Osteoblast (primary cell): ENCODE measurements around the gene FAM200A. TPM values are rescaled to one million over a fixed set of nuclear protein-coding genes. Genes with fewer than 3 reads are reported as not detected.
A peak's percentile ranks its signal among the peaks of the same experiment; 100 is the strongest.

Experiments used
- DNase-seq: peaks from one replicate; pipeline ENCODE4 v3.0.0; 2011; ENCODE audit warnings: low spot score, mixed read lengths; ENCODE audit not compliant: insufficient read length; ENCODE audit errors: missing footprints
- H2AFZ ChIP-seq: 2 replicates; pipeline ENCODE4 v1.6.0; 2011; ENCODE audit warnings: mild to moderate bottlenecking, low read length
- H3K27ac ChIP-seq: 2 replicates; pipeline ENCODE4 v1.5.1; 2011; ENCODE audit warnings: mild to moderate bottlenecking, low read depth, low read length, moderate library complexity
- H3K27me3 ChIP-seq: 2 replicates; pipeline ENCODE4 v1.6.0; 2012; ENCODE audit warnings: mild to moderate bottlenecking, control low read depth, inconsistent platforms, low read length, moderate library complexity; ENCODE audit not compliant: insufficient read depth
- H3K36me3 ChIP-seq: 2 replicates; pipeline ENCODE4 v1.5.1; 2011; ENCODE audit warnings: mild to moderate bottlenecking, low read length, control low read depth, moderate library complexity; ENCODE audit not compliant: insufficient read depth
- H3K4me1 ChIP-seq: 2 replicates; pipeline ENCODE4 v1.5.1; 2011; ENCODE audit warnings: mild to moderate bottlenecking, low read length, control low read depth, moderate library complexity; ENCODE audit not compliant: insufficient read depth
- H3K4me2 ChIP-seq: 2 replicates; pipeline ENCODE4 v1.6.0; 2011; ENCODE audit warnings: mild to moderate bottlenecking, low read length; ENCODE audit not compliant: insufficient read depth
- H3K4me3 ChIP-seq: fragments of 200-600 bp; sonication (generic); 3 replicates; pipeline ENCODE4 v1.5.1; 2012; ENCODE audit warnings: mild to moderate bottlenecking, low read length, inconsistent platforms; ENCODE audit not compliant: insufficient read depth
- H3K79me2 ChIP-seq: 2 replicates; pipeline ENCODE4 v1.6.0; 2012; ENCODE audit warnings: mild to moderate bottlenecking, low read length, control low read depth, inconsistent platforms; ENCODE audit not compliant: insufficient read depth
- H3K9me3 ChIP-seq: 2 replicates; pipeline ENCODE4 v1.5.1; 2011; ENCODE audit warnings: low read depth, low read length, control low read depth
- H4K20me1 ChIP-seq: 2 replicates; pipeline ENCODE4 v1.6.0; 2012; ENCODE audit warnings: mild to moderate bottlenecking, low read length, control low read depth; ENCODE audit not compliant: insufficient read depth
- total RNA-seq: library from RNA; depleted of rRNA; stranded (reverse); fragments of >200 nt; gene quantifications from 2 replicates; pipeline ENCODE4 v1.2.3, GENCODE V29; 2012
- TF ChIP-seq, protein P1 (sequence below): IDR thresholded peaks from 2 replicates; pipeline ENCODE4 v1.5.1; 2011; ENCODE audit warnings: mild to moderate bottlenecking, low read depth, low read length, moderate library complexity; ENCODE audit errors: extremely low read depth

The FAM200A gene
- total RNA-seq, 1 donor = 7.6 TPM

DNA sequence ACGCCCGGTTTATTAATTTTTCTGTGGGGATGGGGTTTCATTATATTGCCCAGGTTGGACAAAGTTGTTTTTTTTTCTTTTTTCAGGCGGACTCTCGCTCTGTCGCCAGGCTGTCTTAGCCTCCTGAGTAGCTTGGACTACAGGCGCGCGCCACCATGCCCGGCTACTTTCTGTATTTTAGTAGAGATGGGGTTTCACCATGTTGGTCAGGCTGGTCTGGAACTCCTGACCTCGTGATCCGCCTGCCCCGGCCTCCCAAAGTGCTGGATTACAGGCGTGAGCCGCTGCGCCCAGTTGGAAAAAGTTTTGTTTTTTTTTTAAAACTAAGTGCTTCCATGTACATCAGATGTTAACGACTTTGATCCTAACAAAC lies 51.3 kb downstream of the FAM200A start:
- TF ChIP-seq, protein P1, sequence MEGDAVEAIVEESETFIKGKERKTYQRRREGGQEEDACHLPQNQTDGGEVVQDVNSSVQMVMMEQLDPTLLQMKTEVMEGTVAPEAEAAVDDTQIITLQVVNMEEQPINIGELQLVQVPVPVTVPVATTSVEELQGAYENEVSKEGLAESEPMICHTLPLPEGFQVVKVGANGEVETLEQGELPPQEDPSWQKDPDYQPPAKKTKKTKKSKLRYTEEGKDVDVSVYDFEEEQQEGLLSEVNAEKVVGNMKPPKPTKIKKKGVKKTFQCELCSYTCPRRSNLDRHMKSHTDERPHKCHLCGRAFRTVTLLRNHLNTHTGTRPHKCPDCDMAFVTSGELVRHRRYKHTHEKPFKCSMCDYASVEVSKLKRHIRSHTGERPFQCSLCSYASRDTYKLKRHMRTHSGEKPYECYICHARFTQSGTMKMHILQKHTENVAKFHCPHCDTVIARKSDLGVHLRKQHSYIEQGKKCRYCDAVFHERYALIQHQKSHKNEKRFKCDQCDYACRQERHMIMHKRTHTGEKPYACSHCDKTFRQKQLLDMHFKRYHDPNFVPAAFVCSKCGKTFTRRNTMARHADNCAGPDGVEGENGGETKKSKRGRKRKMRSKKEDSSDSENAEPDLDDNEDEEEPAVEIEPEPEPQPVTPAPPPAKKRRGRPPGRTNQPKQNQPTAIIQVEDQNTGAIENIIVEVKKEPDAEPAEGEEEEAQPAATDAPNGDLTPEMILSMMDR = no peak
- Histone ChIP-seq H3K27me3 (no peaks in the 10 kb centered on the region), H3K9me3 (no peaks in the 10 kb centered on the region), H2AFZ (peak overlapping the region; percentile 97), H3K27ac (peak overlapping the region; percentile 93), H3K79me2 (peaks cover 61% of the 10 kb centered on the region), H4K20me1 (peaks cover 17% of the 10 kb centered on the region), H3K4me1 (peaks cover 13% of the 10 kb centered on the region), H3K4me2 (peak overlapping the region; percentile 99), H3K4me3 (peak overlapping the region; percentile 97), H3K36me3 (peaks cover 13% of the 10 kb centered on the region)
- DNase-seq = peak; percentile 29

DNA sequence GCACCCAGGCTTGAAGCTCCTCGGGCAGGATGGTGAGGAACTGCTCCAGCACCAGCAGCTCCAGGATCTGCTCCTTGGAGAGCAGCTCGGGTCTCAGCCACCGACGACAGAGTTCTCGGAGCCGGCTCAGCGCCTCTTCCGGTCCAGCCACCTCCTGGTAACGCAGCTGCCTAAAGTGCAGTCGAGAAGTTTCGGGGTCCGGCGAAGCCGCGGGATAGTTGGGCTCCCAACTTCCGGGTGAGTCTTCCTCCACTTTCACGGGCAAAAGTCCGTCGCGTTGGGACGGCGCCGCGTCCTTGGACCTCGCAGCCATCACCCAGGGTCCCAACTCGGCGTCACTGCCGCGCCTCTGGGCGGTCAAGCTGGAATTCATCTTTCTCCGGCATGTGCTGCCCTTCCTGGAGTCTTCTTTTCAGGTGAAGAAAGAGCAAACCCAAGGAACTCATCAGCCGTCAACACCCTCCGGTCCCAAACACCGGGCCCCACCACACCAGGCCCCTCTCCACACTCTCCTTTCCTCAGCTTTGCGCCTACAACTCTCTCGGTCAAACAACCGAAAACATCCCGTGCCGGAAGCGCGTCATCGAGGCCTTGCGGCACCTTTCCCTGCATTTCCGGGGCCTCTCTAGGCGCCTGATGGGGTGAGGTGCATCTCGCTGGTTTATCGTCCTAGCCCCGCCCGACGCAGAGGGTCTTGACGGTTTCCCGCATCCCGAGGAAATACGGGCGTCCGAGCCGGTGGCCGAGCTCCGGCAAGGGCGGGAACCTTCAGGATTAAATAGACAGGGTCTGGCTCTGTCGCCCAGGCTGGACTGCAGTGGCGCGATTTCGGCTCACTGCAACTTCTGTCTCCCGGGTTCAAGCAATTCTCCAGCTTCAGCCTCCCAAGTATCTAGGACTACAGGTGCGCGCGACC lies 51.9 kb downstream of the FAM200A start, which contains the start of gene ZNF394:
TSS of gene ZNF394 (minus strand) at position 561 of the 916 bp plus-strand sequence. CDS start at position 373, 188 bp downstream.
- H2AFZ ChIP-seq = peak within 1 kb of the TSS; percentile 97
- peak within 1 kb of the TSS; percentile 93 for H3K27ac ChIP-seq
- DNase-seq = peak; percentile 98
- peaks cover 59% of the 10 kb centered on the region for H3K79me2 ChIP-seq
- peaks cover 17% of the 10 kb centered on the region for H3K36me3 ChIP-seq
- TF ChIP-seq, protein P1 = no peak
- peak within 1 kb of the TSS; percentile 99 for H3K4me2 ChIP-seq
- H3K9me3 ChIP-seq = no peaks in the 10 kb centered on the region
- H3K27me3 ChIP-seq = no peaks in the 10 kb centered on the region
- H3K4me1 ChIP-seq = peaks cover 11% of the 10 kb centered on the region
- peaks cover 17% of the 10 kb centered on the region for H4K20me1 ChIP-seq
- H3K4me3 ChIP-seq = peak within 1 kb of the TSS; percentile 97

DNA sequence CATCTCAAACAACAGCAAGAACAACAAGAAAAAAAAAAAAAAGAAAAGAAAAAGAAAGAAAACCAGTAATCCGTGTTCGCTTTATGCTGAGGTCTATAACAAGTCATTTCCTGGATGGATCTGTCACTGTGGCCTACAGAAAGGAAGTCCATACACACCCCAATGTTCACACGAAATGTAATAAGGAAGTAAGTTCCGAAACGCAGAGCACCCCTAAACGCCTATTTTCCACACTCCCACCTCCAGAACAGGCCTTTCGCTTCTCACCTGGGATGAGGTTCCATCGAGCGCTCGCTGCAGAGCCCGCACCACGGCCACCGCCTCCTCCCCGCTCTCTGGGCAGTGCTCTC lies 52.6 kb downstream of the FAM200A start:
- H4K20me1 ChIP-seq = peaks cover 17% of the 10 kb centered on the region
- peak overlapping the region; percentile 93 for H3K27ac ChIP-seq
- peaks cover 2% of the 10 kb centered on the region for H3K9me3 ChIP-seq
- peaks cover 60% of the 10 kb centered on the region for H3K79me2 ChIP-seq
- peaks cover 20% of the 10 kb centered on the region for H3K36me3 ChIP-seq
- peak; percentile 74 for DNase-seq
- peak overlapping the region; percentile 99 for H3K4me2 ChIP-seq
- H3K4me1 ChIP-seq = peaks cover 11% of the 10 kb centered on the region
- H2AFZ ChIP-seq = peak overlapping the region; percentile 97
- TF ChIP-seq, protein P1 = no peak
- H3K27me3 ChIP-seq = no peaks in the 10 kb centered on the region
- peak overlapping the region; percentile 97 for H3K4me3 ChIP-seq

DNA sequence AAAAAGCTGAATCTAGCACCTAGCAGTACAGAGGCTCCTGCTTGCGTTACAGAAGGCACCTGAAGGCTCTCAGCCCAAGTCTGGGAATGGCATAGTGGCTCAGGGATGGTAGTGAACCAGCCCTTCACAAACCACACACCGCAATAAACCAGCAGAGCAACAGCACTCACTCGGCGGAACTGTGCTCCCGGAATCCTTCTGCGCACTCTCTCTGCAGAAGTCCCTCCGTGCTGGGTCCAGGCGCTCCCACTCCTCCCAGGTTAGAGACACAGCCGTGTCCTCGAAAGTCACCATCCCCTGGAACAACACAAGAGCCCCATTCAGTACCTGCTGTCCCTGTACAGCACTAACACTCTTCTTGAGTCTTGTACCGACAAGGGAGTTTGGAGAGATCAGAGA lies 53.4 kb downstream of the FAM200A start:
- H3K79me2 ChIP-seq = peaks cover 67% of the 10 kb centered on the region
- peak overlapping the region; percentile 99 for H3K4me2 ChIP-seq
- DNase-seq = peak; percentile 49

More for the DNA sequence above, 53.4 kb downstream of the FAM200A start:
- H3K9me3 ChIP-seq = peaks cover 10% of the 10 kb centered on the region
- H3K36me3 ChIP-seq = peaks cover 28% of the 10 kb centered on the region
- no peaks in the 10 kb centered on the region for H3K27me3 ChIP-seq
- H3K27ac ChIP-seq = peak overlapping the region; percentile 37
- H3K4me3 ChIP-seq = peak overlapping the region; percentile 97
- H2AFZ ChIP-seq = no peak overlapping the region
- peaks cover 17% of the 10 kb centered on the region for H4K20me1 ChIP-seq
- TF ChIP-seq, protein P1 = no peak
- H3K4me1 ChIP-seq = peaks cover 11% of the 10 kb centered on the region
